Ishikawa (cell line): ENCODE measurements around the gene PRR36.

Experiments used
- CEBPB ChIP-seq: IDR thresholded peaks from 2 replicates; pipeline ENCODE4 v1.6.1; 2012
- CREB1 ChIP-seq: IDR thresholded peaks from 2 replicates; pipeline ENCODE4 v1.6.1; 2012; ENCODE audit warnings: low read depth
- EGR1 ChIP-seq: IDR thresholded peaks from 2 replicates; pipeline ENCODE4 v1.6.1; 2012
- EP300 ChIP-seq: IDR thresholded peaks from 2 replicates; pipeline ENCODE4 v1.6.1; 2012; ENCODE audit warnings: borderline replicate concordance
- FOXM1 ChIP-seq: IDR thresholded peaks from 2 replicates; pipeline ENCODE4 v1.6.1; 2012; ENCODE audit warnings: low read depth, borderline replicate concordance
- MAX ChIP-seq: IDR thresholded peaks from 2 replicates; pipeline ENCODE4 v1.6.1; 2012
- NFIC ChIP-seq: IDR thresholded peaks from 2 replicates; pipeline ENCODE4 v1.6.1; 2012
- RAD21 ChIP-seq: IDR thresholded peaks from 2 replicates; pipeline ENCODE4 v1.6.1; 2012; ENCODE audit warnings: low read depth
- REST ChIP-seq: IDR thresholded peaks from 2 replicates; pipeline ENCODE4 v1.6.1; 2012; ENCODE audit warnings: low read depth, mild to moderate bottlenecking
- TAF1 ChIP-seq: IDR thresholded peaks from 2 replicates; pipeline ENCODE4 v1.6.1; 2012; ENCODE audit warnings: low read depth, mild to moderate bottlenecking
- TCF12 ChIP-seq: IDR thresholded peaks from 2 replicates; pipeline ENCODE4 v1.6.1; 2012; ENCODE audit warnings: low read depth
- TEAD4 ChIP-seq: IDR thresholded peaks from 2 replicates; pipeline ENCODE4 v1.6.1; 2012
- USF1 ChIP-seq: IDR thresholded peaks from 2 replicates; pipeline ENCODE4 v1.6.1; 2012
- YY1 ChIP-seq: IDR thresholded peaks from 2 replicates; pipeline ENCODE4 v1.6.1; 2012; ENCODE audit warnings: low read depth
- ZBTB7A ChIP-seq: IDR thresholded peaks from 2 replicates; pipeline ENCODE4 v1.6.1; 2012; ENCODE audit warnings: low read depth

PRR36 gene

GRCh38 chr19:7842661-7843294 is 31.4 kb downstream of the PRR36 start:
- no peak for TF ChIP-seq TEAD4
- TF ChIP-seq RAD21, result no peak
- no peak for TF ChIP-seq REST
- no peak for TF ChIP-seq EP300
- TF ChIP-seq NFIC, result no peak
- no peak for TF ChIP-seq MAX
- TF ChIP-seq USF1, result no peak
- no peak for TF ChIP-seq CEBPB
- no peak for TF ChIP-seq ZBTB7A
- TF ChIP-seq EGR1, result no peak
- no peak for TF ChIP-seq FOXM1
- TF ChIP-seq TAF1, result no peak
- TF ChIP-seq YY1, result no peak
- no peak for TF ChIP-seq TCF12
- TF ChIP-seq CREB1, result no peak

GRCh38 chr19:7841751-7842660 is 32.2 kb downstream of the PRR36 start:
- TF ChIP-seq USF1 (no peak), REST (no peak), CEBPB (no peak), NFIC (no peak), YY1 (no peak), ZBTB7A (no peak), TCF12 (no peak), EGR1 (no peak), FOXM1 (no peak), EP300 (no peak), TEAD4 (no peak), CREB1 (no peak), MAX (no peak), TAF1 (no peak), RAD21 (no peak)

- TF ChIP-seq EP300 (no peak), CREB1 (no peak)
These were observed 33.6 kb downstream of the PRR36 start for GRCh38 chr19:7840629-7841028.

GRCh38 chr19:7839476-7839875 is 34.7 kb downstream of the PRR36 start:
- TF ChIP-seq CREB1 (no peak), EP300 (no peak), ZBTB7A (no peak), MAX (no peak), RAD21 (no peak), YY1 (no peak), TAF1 (no peak), EGR1 (no peak)
